T1000 (cell line): ENCODE measurements around the gene NEK3.
"Not testable (repeated sequence)": the region's sequence is repeated elsewhere in the genome, so short reads cannot be mapped to it uniquely, and the experiment has no call there.

Source experiments
- DNase-seq: peaks from one replicate; lab custom pipeline; 2025; ENCODE audit warnings: mixed read lengths; lab: John Stamatoyannopoulos, UW

NEK3 gene

DNA sequence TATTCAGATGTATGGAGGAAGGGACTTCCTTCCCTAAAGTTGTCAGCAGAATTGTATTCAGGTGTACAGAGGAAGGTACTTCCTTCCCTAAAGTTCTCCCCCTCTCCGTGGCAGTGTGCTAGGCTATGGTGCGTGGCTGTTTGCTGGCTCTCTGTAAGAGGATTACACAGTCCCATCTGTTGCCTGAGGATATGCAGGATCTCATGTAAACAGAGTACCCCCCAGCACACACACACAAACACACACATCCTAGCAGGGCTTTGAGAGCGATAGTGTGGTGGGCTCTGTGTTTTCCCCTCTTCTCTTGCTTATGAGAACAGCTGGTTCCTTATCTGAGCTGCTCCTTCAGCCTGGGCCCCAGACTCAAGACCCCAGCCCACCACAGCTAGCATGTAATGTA lies 40.8 kb downstream of the NEK3 start:
- no peak for DNase-seq

DNA sequence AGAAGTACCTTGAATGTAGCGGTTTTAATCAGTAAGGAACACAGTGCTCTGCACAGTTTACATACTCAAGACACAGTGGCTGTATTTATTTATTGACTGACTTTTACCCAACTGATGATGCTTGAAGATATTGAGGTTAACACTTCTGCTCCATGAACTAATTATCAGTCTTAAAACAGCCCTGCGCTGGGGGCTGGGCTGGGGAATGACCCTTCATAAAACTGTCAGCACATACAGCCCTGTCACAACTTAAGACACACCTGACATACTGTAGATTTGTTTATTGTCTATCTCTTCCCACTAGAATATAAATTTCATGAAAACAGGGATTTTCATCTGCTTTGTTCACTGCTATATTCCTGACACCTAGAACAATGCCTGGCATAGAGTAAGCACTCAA lies 41.3 kb downstream of the NEK3 start:
- no peak for DNase-seq

DNA sequence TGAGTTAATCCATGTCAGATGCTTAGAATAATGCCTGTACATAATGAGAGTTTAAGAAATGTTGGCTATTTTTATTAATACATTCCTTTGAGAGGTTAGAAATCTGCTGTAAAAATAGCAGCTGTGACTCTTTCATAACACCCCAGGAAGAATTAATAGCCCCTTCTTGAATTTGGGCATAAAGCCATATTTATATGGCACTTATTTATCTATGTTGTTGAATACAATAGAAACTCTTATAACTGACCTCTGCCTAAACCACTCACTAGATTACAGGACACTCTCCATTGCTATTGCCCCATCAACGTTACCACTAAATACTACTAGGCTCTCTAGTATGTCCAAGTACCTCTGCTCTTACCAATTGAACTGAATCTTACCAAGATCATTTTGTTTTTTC lies 46.8 kb downstream of the NEK3 start:
- no peak for DNase-seq

DNA sequence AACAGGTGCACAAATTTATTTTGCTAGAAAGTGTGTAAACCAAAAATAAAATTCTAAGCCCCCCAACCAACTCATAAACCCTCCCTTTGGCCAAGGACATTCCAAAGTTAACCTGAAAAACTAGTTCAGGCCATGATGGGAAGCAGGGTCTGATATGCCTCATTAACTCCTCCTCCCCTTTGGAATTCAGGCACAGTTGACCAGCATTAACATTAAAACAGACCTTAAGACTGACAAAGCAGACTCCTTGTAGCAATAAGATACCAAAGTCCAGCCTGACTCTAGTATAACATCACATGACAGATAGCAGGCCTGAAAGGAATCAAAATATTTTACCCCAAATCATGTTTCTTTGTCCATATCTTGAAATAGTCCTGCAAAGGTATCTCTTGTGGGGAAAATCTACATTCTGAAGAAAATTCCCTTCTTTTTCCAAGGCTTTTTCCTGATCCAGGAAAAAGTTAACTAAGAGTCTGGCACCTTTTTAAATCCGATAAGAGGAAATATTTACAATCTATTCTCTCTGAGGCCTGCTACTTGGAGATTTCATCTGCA lies 50.2 kb downstream of the NEK3 start:
- DNase-seq: no peak

DNA sequence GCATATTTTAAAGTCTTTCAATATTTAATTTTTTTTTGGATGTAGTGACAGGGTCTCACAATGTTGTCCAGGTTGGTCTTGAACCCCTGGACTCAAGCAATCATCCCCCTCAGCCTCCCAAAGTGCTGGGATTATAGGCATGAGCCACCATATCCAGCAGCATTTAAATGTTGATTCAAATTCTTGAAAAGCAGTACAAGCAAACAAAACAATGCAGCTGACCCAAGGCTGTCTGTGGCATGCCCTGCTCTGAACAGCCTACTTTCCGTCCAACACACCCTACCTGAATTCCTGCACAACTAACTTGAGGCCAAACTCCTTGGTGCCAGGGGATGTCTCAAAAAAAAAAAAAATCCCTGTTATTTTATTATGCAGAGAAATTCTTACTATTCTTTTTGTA lies 53.6 kb downstream of the NEK3 start:
- no peak for DNase-seq

DNA sequence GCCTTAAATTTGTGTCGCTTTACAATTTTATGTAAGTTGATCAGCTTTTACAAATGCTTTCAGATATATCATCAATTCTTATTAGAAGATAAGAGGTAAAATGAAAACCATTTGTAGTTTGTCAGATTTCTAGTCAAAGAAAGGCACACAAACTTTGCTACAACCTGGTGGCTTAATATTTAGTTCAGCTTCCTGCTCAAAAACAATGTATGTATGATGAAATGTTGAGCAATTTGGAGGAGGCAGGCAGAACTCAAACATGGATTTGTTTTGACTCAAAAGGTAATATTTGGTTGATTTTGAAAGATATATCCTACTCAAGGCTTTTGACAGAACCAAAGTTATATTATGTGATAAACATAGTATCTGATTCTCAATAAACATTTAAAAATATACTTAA lies 54.8 kb downstream of the NEK3 start:
- no peak for DNase-seq

DNA sequence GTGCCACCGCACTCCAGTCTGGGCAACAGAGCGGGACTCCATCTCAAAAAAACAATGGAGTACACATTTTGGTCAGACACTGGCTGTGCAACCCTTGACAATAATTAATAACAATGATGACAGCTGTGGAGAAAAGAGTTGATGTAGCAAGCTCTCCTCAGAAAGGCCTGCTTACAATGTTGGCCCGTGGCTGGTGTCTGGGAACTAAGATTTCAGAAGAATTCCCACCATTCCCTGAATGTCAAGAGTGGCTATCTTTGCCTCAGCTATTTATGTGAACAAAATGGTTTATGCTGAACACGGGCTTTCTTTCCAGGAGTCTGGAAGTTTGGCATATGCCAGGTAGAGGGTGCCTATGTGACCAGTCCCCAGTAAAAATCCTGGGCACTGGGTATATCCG lies 56.0 kb downstream of the NEK3 start:
- DNase-seq: no peak

DNA sequence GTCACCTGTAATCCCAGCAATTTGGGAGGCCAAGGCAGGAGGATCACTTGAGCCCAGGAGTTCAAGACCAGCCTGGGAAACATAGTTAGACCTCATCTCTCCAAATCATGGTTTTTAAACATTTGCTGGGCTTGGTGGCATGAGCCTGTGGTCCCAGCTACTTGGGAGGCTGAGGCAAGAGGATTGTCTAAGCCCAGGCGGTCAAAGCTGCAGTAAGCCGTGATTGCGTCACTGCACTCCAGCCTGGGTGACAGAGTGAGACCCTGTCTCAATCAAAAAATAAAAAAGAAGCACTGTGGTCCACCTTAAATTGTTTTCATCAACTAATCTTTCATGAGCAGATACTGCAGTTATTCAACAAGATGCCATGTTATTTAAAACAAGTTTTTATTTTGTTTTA lies 57.0 kb downstream of the NEK3 start:
- DNase-seq: not testable (repeated sequence)

DNA sequence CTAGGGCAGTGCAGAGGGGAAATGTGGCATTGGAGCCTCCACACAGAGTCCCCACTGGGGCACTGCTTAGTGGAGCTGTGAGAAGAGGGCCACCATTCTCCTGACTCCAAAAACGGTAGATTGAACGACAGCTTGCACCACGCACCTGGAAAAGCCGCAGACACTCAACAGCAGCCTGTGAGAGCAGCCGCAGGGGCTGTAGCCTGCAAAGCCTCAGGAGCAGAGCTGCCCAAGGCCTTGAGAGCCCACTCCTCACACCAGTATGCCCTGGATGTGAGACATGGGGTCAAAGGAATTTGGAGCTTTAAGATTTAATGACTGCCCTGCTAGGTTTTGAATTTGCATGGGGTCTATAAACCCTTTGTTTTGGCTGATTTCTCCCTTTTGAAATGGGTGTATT lies 62.2 kb downstream of the NEK3 start:
- no peak for DNase-seq

DNA sequence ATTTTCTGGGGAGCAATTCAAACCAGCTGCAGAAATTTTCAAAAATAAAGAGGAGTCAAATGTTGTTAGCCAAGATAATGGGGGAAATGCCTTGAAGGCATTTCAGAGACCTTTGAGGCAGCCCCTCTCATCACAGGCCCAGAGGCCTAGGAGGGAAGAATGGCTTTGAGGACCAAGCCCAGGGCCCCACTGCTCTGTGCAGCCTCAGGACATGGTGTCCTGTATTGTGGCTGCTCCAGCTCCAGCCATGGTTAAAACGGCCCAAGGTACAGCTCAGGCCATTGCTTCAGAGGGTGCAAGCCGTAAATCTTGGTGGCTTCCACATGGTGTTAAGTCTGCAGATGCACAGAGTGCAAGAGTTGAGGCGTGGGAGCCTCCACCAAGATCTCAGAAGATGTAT lies 62.6 kb downstream of the NEK3 start:
- DNase-seq: no peak

DNA sequence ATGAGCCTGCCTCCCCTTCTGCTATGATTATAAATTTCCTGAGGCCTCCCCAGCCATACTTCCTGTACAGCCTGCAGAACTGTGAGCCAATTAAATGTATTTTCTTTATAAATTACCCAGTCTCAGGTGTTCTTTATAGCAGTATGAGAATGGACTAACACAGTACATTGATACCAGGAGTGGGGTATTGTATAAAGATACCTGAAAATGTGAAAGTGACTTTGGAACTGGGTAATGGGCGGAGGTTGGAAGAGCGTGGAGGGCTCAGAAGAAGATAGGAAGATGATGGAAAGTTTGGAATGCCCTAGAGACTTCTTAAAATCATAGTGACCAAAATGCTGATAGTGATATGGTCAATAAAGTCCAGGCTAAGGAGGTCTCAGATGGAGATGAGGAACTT lies 63.3 kb downstream of the NEK3 start:
- DNase-seq: no peak

DNA sequence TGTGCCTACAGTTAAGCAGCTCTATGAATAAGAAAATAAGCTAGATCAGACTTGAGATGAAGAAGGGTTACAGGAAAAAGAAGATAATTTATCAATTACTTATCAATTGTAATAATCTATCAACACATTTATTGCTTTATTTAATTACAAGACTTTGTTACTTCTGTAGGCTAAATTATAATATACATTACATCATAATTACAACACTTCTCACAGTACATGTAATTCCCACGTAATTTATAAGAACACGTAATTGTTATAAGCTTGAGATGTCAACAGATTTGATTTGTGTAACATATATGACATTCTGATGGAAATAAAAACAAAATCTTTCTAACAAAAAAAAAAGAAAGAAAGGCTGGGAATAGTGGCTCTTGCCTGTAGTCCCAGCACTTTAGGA lies 67.3 kb downstream of the NEK3 start:
- no peak for DNase-seq

DNA sequence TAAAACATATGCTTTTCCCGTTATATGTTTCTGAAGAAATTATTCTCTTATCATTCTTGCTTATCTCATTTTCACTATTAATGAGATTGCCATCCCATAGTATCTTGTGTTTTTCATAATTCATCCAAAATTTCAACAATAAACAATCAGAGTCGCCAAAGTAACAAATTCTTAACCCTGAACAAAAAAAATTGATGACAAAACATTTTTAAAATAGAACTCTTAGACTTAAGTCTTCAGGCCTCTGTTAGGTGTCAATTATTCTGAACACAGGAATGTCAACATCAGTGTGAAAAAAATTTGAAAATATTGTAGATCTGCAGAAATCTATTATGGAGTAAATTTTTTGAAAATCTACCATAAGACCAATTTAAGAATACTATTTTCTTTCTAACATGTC lies 67.9 kb downstream of the NEK3 start:
- DNase-seq: no peak

DNA sequence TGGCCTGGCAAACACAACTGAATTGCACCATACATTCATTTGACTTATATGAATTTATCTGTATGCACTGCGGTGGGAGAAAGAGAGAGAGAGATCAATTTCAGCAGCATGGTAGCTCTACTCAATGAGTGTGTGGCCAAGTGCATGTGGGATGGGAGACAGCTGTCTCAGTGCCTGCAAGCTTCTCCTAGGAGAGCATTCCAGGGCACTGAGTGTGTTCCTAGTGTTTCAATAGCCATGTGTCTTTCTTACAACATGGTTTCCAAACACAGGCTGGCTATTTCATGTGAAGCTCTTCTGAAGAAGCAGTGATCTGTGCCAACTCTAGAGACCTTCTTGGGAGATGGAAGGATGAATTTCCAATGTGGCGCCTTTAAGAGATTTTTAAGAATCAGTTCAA lies 74.0 kb downstream of the NEK3 start:
- DNase-seq: no peak

DNA sequence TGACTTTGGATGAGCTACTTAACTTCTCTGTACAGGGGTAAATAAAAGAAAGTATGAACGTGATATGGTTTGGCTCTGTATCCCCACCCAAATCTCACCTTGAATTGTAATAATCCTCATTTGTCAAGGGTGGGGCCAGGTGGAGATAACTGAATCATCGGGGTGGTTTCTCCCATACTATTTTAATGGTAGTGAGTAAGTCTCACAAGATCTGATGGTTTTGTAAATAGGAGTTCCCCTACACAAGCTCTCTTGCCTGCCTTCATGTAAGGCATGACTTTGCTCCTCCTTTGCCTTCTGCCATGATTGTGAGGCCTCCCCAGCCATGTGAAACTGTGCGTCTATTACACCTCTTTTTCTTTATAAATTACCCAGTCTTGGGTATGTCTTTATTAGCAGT lies 74.4 kb downstream of the NEK3 start:
- DNase-seq: not testable (repeated sequence)
